Posterior vena cava (tissue), 2 donors: ENCODE data around the gene R3HDM1. TPM values are rescaled to one million over a fixed set of nuclear protein-coding genes. Genes with fewer than 3 reads are reported as not detected.
"Not testable (repeated sequence)": the region's sequence is repeated elsewhere in the genome, so short reads cannot be mapped to it uniquely, and the experiment has no call there.

Experiments
- DNase-seq: peaks from one replicate; pipeline ENCODE4 v3.0.0-alpha.2; 2020; ENCODE audit warnings: low spot score
- intact Hi-C, 2 donors: fragments of 100-400 bp; cut with DNase I; formaldehyde crosslinking; loops; one replicate each; pipeline versions ENCODE4 v1.14.1 to v1.14.2; 2022 to 2023
- total RNA-seq, 2 donors: library from RNA; stranded (reverse); fragmentation: NEBNext Ultra II Directional; extraction: Animal tissue kit (Norgen Biotek cat#: 25700); gene quantifications; one replicate each; pipeline ENCODE4 v1.2.1, GENCODE V29; 2021
- donor health status: DM: yes; HTN: yes; CAD: no.
- donor health status: DM: yes; HTN: yes; CAD: no.

Gene R3HDM1
- total RNA-seq, 2 donors from 2014 or later: 20.2 to 23.9 TPM

GRCh38 chr2:135557530-135557929 is 26.2 kb downstream of the R3HDM1 start:
- DNase-seq: no peak
- intact Hi-C loops: no loop called here

- intact Hi-C loops: no loop called here
- DNase-seq: no peak
Measured at GRCh38 chr2:135561925-135562324, 30.6 kb downstream of the R3HDM1 start.

GRCh38 chr2:135563793-135564192 is 32.5 kb downstream of the R3HDM1 start:
- DNase-seq: no peak
- intact Hi-C loops: no loop called here

GRCh38 chr2:135570884-135571283 is 39.6 kb downstream of the R3HDM1 start:
- DNase-seq: no peak
- intact Hi-C loops: no loop called here

- intact Hi-C loops: no loop called here
- no peak for DNase-seq
Measured at GRCh38 chr2:135573620-135574019, 42.3 kb downstream of the R3HDM1 start.

GRCh38 chr2:135581282-135581681 is 50.0 kb downstream of the R3HDM1 start:
- DNase-seq: no peak
- intact Hi-C loops: no loop called here

- DNase-seq: no peak
- intact Hi-C loops: no loop called here
Measured at GRCh38 chr2:135582383-135582782, 51.1 kb downstream of the R3HDM1 start.

GRCh38 chr2:135585586-135585985 is 54.3 kb downstream of the R3HDM1 start:
- DNase-seq: no peak
- intact Hi-C loops: no loop called here

- intact Hi-C loops: no loop called here
- DNase-seq: no peak
Measured at GRCh38 chr2:135586148-135586547, 54.9 kb downstream of the R3HDM1 start.

- DNase-seq: no peak
- intact Hi-C loops: no loop called here
Measured at GRCh38 chr2:135587958-135588357, 56.7 kb downstream of the R3HDM1 start.

GRCh38 chr2:135590619-135591260 is 59.5 kb downstream of the R3HDM1 start:
- no peak for DNase-seq
- intact Hi-C loops: no loop called here

GRCh38 chr2:135600915-135601314 is 69.6 kb downstream of the R3HDM1 start:
- intact Hi-C loops: no loop called here
- DNase-seq: no peak

- intact Hi-C loops: no loop called here
- DNase-seq: no peak
Measured at GRCh38 chr2:135603543-135603942, 72.3 kb downstream of the R3HDM1 start.

GRCh38 chr2:135607561-135607960 is 76.3 kb downstream of the R3HDM1 start:
- intact Hi-C loops: no loop called here
- no peak for DNase-seq

GRCh38 chr2:135612319-135612718 is 81.0 kb downstream of the R3HDM1 start:
- intact Hi-C loops: no loop called here

GRCh38 chr2:135615404-135615803 is 84.1 kb downstream of the R3HDM1 start:
- DNase-seq: no peak
- intact Hi-C loops: no loop called here

More at GRCh38 chr2:135612319-135612718, 81.0 kb downstream of the R3HDM1 start:
- no peak for DNase-seq

GRCh38 chr2:135617501-135618015 is 86.3 kb downstream of the R3HDM1 start:
- DNase-seq: no peak
- intact Hi-C loops: no loop called here

GRCh38 chr2:135620198-135620597 is 88.9 kb downstream of the R3HDM1 start:
- no peak for DNase-seq
- intact Hi-C loops: no loop called here

GRCh38 chr2:135629520-135629919 is 98.2 kb downstream of the R3HDM1 start:
- no peak for DNase-seq
- intact Hi-C loops: no loop called here

GRCh38 chr2:135630034-135630433 is 98.8 kb downstream of the R3HDM1 start:
- DNase-seq, intact Hi-C loops: not testable (repeated sequence)

GRCh38 chr2:135630488-135630887 is 99.2 kb downstream of the R3HDM1 start:
- DNase-seq: no peak
- intact Hi-C loops: no loop called here
